DOHH2 (cell line): ENCODE data around the gene GALR3.

Experiments
- H3F3A ChIP-seq: fragments of 200-600 bp; sonication (generic), shearing (Covaris generic); 2 replicates; pipeline ENCODE4 v1.6.0; 2016; ENCODE audit warnings: antibody characterized with exemption, mild to moderate bottlenecking; ENCODE audit not compliant: control insufficient read depth, insufficient read depth
- H3K27ac ChIP-seq: fragments of 200-600 bp; sonication (generic); 2 replicates; pipeline ENCODE4 v1.5.1; 2014; ENCODE audit warnings: low read depth, mild to moderate bottlenecking, low read length, moderate library complexity
- H3K27me3 ChIP-seq: fragments of 200-600 bp; sonication (generic); 2 replicates; pipeline ENCODE4 v1.6.1; 2014; ENCODE audit warnings: mild to moderate bottlenecking, low read length, mixed read lengths; ENCODE audit not compliant: control insufficient read depth
- H3K36me3 ChIP-seq: fragments of 200-600 bp; sonication (generic); 2 replicates; pipeline ENCODE4 v1.6.1; 2014; ENCODE audit warnings: mild to moderate bottlenecking, low read length, moderate library complexity, mixed read lengths; ENCODE audit not compliant: control insufficient read depth
- H3K4me1 ChIP-seq: fragments of 200-600 bp; sonication (generic); 2 replicates; pipeline ENCODE4 v1.6.1; 2014; ENCODE audit warnings: mild to moderate bottlenecking, low read length, mixed read lengths; ENCODE audit not compliant: control insufficient read depth
- H3K4me2 ChIP-seq: fragments of 200-600 bp; sonication (generic); 2 replicates; pipeline ENCODE4 v1.6.0; 2014; ENCODE audit warnings: mild to moderate bottlenecking, low read length, moderate library complexity
- H3K4me3 ChIP-seq: fragments of 200-600 bp; sonication (generic); 2 replicates; pipeline ENCODE4 v1.5.1; 2014; ENCODE audit warnings: mild to moderate bottlenecking, low read length, mixed read lengths
- H3K79me2 ChIP-seq: fragments of 200-600 bp; sonication (generic); 2 replicates; pipeline ENCODE4 v1.6.1; 2014; ENCODE audit warnings: mild to moderate bottlenecking, low read length, mixed read lengths; ENCODE audit not compliant: control insufficient read depth
- H3K9me2 ChIP-seq: fragments of 200-600 bp; sonication (generic); replicated peaks from 2 replicates; pipeline ENCODE4 v1.6.1; 2014; ENCODE audit warnings: mild to moderate bottlenecking, low read length, mixed read lengths; ENCODE audit not compliant: control insufficient read depth
- H3K9me3 ChIP-seq: fragments of 200-600 bp; sonication (generic); 2 replicates; pipeline ENCODE4 v1.6.1; 2014; ENCODE audit warnings: antibody characterized with exemption, low read length, mixed read lengths; ENCODE audit not compliant: control insufficient read depth, insufficient read depth
- H4K20me1 ChIP-seq: fragments of 200-600 bp; sonication (generic); 2 replicates; pipeline ENCODE4 v1.6.0; 2014; ENCODE audit warnings: low read depth, mild to moderate bottlenecking, antibody characterized with exemption, low read length, moderate library complexity; ENCODE audit not compliant: control insufficient read depth, insufficient read depth
- CTCF ChIP-seq: fragments of 200-600 bp; sonication (generic); IDR thresholded peaks from one replicate; pipeline ENCODE4 v1.5.1; 2014; ENCODE audit warnings: antibody characterized with exemption, mild to moderate bottlenecking, low read depth, low read length; ENCODE audit not compliant: poor library complexity, severe bottlenecking
- EZH2phosphoT487 ChIP-seq: fragments of 200-600 bp; sonication (generic); IDR thresholded peaks from 2 replicates; pipeline ENCODE4 v1.6.1; 2017; ENCODE audit warnings: borderline replicate concordance, mild to moderate bottlenecking, antibody characterized with exemption, low read length, moderate library complexity, mixed read lengths

The GALR3 gene, protein sequence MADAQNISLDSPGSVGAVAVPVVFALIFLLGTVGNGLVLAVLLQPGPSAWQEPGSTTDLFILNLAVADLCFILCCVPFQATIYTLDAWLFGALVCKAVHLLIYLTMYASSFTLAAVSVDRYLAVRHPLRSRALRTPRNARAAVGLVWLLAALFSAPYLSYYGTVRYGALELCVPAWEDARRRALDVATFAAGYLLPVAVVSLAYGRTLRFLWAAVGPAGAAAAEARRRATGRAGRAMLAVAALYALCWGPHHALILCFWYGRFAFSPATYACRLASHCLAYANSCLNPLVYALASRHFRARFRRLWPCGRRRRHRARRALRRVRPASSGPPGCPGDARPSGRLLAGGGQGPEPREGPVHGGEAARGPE

GRCh38 chr22:37823134-37823985 is at the start of gene GALR3:
Gene GALR3 (plus strand): TSS chr22:37823382. CDS start chr22:37823407, 25 bp downstream.
- TF ChIP-seq CTCF (no peak), EZH2phosphoT487 (no peak)
- Histone ChIP-seq H3K79me2 (no peaks in the 10 kb centered on the region), H3K36me3 (no peaks in the 10 kb centered on the region), H3F3A (no peaks in the 10 kb centered on the region), H3K27me3 (peaks cover 26% of the 10 kb centered on the region), H3K9me3 (no peaks in the 10 kb centered on the region), H3K27ac (no peak within 1 kb of the TSS), H3K9me2 (no peaks in the 10 kb centered on the region), H3K4me2 (no peak within 1 kb of the TSS), H4K20me1 (no peaks in the 10 kb centered on the region), H3K4me1 (peaks cover 10% of the 10 kb centered on the region), H3K4me3 (no peak within 1 kb of the TSS)

- H3K4me1 ChIP-seq, result peaks cover 5% of the 10 kb centered on the region
- H4K20me1 ChIP-seq, result no peaks in the 10 kb centered on the region
- no peaks in the 10 kb centered on the region for H3K9me3 ChIP-seq
- no peak overlapping the region for H3K4me2 ChIP-seq
- no peaks in the 10 kb centered on the region for H3K36me3 ChIP-seq
- H3K79me2 ChIP-seq, result no peaks in the 10 kb centered on the region
- no peaks in the 10 kb centered on the region for H3K9me2 ChIP-seq
- H3K27ac ChIP-seq, result no peak overlapping the region
- H3K27me3 ChIP-seq, result no peaks in the 10 kb centered on the region
- H3K4me3 ChIP-seq, result no peak overlapping the region
- TF ChIP-seq EZH2phosphoT487 (no peak), CTCF (no peak)
- H3F3A ChIP-seq, result no peaks in the 10 kb centered on the region
Observed at GRCh38 chr22:37774728-37775127, 48.5 kb upstream of the GALR3 start.

GRCh38 chr22:37775785-37776638 is 47.2 kb upstream of the GALR3 start:
- Histone ChIP-seq H3K4me3 (no peak overlapping the region), H3K27me3 (no peaks in the 10 kb centered on the region), H3F3A (no peaks in the 10 kb centered on the region), H3K9me2 (no peaks in the 10 kb centered on the region), H3K4me1 (peaks cover 5% of the 10 kb centered on the region), H3K79me2 (no peaks in the 10 kb centered on the region), H3K36me3 (no peaks in the 10 kb centered on the region), H3K27ac (no peak overlapping the region), H4K20me1 (no peaks in the 10 kb centered on the region), H3K4me2 (no peak overlapping the region), H3K9me3 (no peaks in the 10 kb centered on the region)
- TF ChIP-seq CTCF, result no peak
- no peak for TF ChIP-seq EZH2phosphoT487
